HG03139 (cell line): ENCODE data around the gene HERC4.
A peak's percentile ranks its signal among the peaks of the same experiment; 100 is the strongest.
"Not testable (repeated sequence)": the region's sequence is repeated elsewhere in the genome, so short reads cannot be mapped to it uniquely, and the experiment has no call there.

Experiments
- ATAC-seq: cut with Tn5 transposase; IDR thresholded peaks from one replicate; pipeline ENCODE4 v1.9.1; 2021; ENCODE audit not compliant: unreplicated experiment

Gene HERC4

GRCh38 chr10:67966035-67966434 is 109.0 kb downstream of the HERC4 start:
- ATAC-seq, result not testable (repeated sequence)

GRCh38 chr10:67965456-67965855 is 109.6 kb downstream of the HERC4 start:
- ATAC-seq, result no peak

- no peak for ATAC-seq
These were observed 115.1 kb downstream of the HERC4 start for GRCh38 chr10:67959839-67960476.

- no peak for ATAC-seq
These were observed 119.5 kb downstream of the HERC4 start for GRCh38 chr10:67955614-67956013.

GRCh38 chr10:67943917-67944316 is 131.2 kb downstream of the HERC4 start:
- ATAC-seq, result no peak

- no peak for ATAC-seq
These were observed 138.7 kb downstream of the HERC4 start for GRCh38 chr10:67936416-67936815.

- ATAC-seq, result no peak
These were observed 139.9 kb downstream of the HERC4 start for GRCh38 chr10:67935223-67935622.

- no peak for ATAC-seq
These were observed 140.7 kb downstream of the HERC4 start for GRCh38 chr10:67934336-67934735.

GRCh38 chr10:67933199-67933598 is 141.9 kb downstream of the HERC4 start:
- ATAC-seq, result no peak

- no peak for ATAC-seq
These were observed 148.1 kb downstream of the HERC4 start for GRCh38 chr10:67926951-67927350.

GRCh38 chr10:67925449-67926005 is 149.6 kb downstream of the HERC4 start:
- ATAC-seq, result no peak

- ATAC-seq, result no peak
These were observed 150.9 kb downstream of the HERC4 start for GRCh38 chr10:67924136-67924535.

GRCh38 chr10:67923551-67923950 is 151.5 kb downstream of the HERC4 start:
- ATAC-seq, result no peak

GRCh38 chr10:67921065-67921464 is 154.0 kb downstream of the HERC4 start:
- ATAC-seq, result no peak

- ATAC-seq, result no peak
These were observed 157.4 kb downstream of the HERC4 start for GRCh38 chr10:67917679-67918078.

- ATAC-seq, result no peak
These were observed 157.9 kb downstream of the HERC4 start for GRCh38 chr10:67917169-67917568.

- no peak for ATAC-seq
These were observed 160.2 kb downstream of the HERC4 start for GRCh38 chr10:67914777-67915340.

- no peak for ATAC-seq
These were observed 162.6 kb downstream of the HERC4 start for GRCh38 chr10:67912331-67912946.

GRCh38 chr10:67903581-67903980 is 171.5 kb downstream of the HERC4 start:
- ATAC-seq, result no peak

GRCh38 chr10:67893637-67894036 is 181.4 kb downstream of the HERC4 start:
- no peak for ATAC-seq

- ATAC-seq, result peak; percentile 58
These were observed 190.0 kb downstream of the HERC4 start for GRCh38 chr10:67884842-67885670.
